Activated naive CD4-positive, alpha-beta T cell treated with anti-CD3 and anti-CD28 coated beads, Interleukin-2, amount 10 ng/mL, durations not matched to agents 7 days and 5 days (primary cell): ENCODE results near the gene ASMTL.
"Not testable (repeated sequence)": the region's sequence is repeated elsewhere in the genome, so short reads cannot be mapped to it uniquely, and the experiment has no call there.

Experiments
- CTCF ChIA-PET: fragments of 350-600 bp; sonication (Branson Sonifier 250); formaldehyde crosslinking; loops from one replicate; lab custom pipeline; 2021; ENCODE audit warnings: antibody characterized with exemption; lab: Charles Lee
- DNase-seq: peaks from one replicate; pipeline ENCODE4 v3.0.0-alpha.2; 2020
- H3K27ac Mint-ChIP-seq: one replicate; pipeline ENCODE4 v1.8.0; 2021; ENCODE audit warnings: mild to moderate bottlenecking, moderate library complexity, mixed read lengths
- H3K27me3 Mint-ChIP-seq: one replicate; pipeline ENCODE4 v1.8.0; 2021; ENCODE audit warnings: mild to moderate bottlenecking, mixed read lengths
- H3K36me3 Mint-ChIP-seq: one replicate; pipeline ENCODE4 v1.8.0; 2021; ENCODE audit warnings: mixed read lengths
- H3K4me1 Mint-ChIP-seq: one replicate; pipeline ENCODE4 v1.8.0; 2021; ENCODE audit warnings: mixed read lengths
- H3K4me3 Mint-ChIP-seq: one replicate; pipeline ENCODE4 v1.8.0; 2021; ENCODE audit warnings: mild to moderate bottlenecking, moderate library complexity, mixed read lengths
- H3K9me3 Mint-ChIP-seq: one replicate; pipeline ENCODE4 v1.8.0; 2021; ENCODE audit warnings: mixed read lengths

ASMTL gene

DNA sequence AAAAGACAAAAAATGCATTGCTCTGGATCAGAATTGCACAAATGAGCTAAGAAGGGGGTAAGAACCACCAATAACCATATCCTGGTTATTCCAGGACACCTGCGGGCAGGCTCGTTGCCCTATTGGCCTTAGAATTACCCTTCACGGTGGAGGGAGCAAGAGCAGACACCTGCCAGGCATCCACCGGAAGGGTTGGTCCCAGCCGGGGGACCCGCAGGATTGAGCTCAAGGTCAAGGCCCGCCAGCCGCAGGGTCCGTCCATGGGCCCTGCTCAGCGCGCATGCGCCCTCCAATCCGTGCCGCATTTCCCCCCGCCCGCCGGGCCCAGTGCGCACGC lies 61.4 kb downstream of the ASMTL start:
- CTCF ChIA-PET = no interaction called here
- peak; percentile 92 for DNase-seq
- H3K27ac Mint-ChIP-seq = peak overlapping the region; percentile 97
- H3K36me3 Mint-ChIP-seq = peaks cover 54% of the 10 kb centered on the region
- no peaks in the 10 kb centered on the region for H3K9me3 Mint-ChIP-seq
- H3K4me1 Mint-ChIP-seq = peaks cover 64% of the 10 kb centered on the region
- peak overlapping the region; percentile 90 for H3K4me3 Mint-ChIP-seq
- no peaks in the 10 kb centered on the region for H3K27me3 Mint-ChIP-seq

DNA sequence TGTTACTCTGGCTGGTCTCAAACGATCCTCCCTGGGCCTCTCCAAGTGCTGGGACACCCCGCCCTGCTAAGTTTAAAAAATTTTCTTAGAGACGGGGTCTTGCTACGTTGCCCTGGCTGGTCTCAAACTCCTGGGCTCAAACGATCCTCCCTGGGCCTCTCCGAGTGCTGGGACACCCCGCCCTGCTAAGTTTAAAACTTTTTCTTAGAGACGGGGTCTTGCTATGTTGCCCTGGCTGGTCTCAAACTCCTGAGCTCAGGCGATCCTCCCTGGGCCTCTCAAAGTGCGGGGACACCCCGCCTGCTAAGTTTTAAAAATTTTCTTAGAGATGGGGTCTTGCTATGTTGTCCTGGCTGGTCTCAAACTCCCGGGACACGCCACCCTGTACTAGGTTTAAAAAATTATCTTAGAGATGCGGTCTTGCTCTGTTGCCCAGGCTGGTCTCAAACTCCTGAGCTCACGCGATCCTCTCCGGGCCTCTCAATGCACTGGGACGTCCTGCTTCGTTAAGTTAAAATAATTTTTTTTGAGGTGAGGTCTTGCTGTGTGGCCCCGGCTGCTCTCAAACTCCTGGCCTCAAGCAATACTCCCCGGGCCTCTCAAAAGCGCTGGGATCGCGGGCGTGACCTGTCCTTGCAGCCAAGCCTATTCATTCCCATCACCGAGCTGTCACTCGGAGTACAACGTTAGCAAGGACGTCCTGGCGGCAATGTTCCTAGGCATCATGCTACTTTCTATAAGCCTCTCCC lies 61.9 kb downstream of the ASMTL start:
- Mint-ChIP-seq H3K27ac (peak overlapping the region; percentile 97), H3K9me3 (no peaks in the 10 kb centered on the region), H3K4me1 (peaks cover 61% of the 10 kb centered on the region), H3K36me3 (peaks cover 51% of the 10 kb centered on the region), H3K4me3 (peak overlapping the region; percentile 90), H3K27me3 (no peaks in the 10 kb centered on the region)
- CTCF ChIA-PET = no interaction called here
- DNase-seq = peak; percentile 21

DNA sequence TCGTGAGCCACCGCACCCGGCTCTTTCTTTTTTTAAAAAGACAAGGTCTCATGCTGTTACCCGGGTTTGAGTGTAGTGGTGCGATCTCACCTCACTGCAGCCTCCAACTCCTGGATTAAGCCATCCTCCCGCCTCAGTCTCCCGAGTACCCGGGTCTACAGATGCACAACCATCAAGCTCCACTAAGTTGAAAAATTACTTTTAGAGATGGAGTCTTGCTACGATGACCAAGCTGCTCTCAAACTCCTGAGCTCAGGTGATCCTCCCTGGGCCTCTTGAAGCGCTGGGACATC lies 62.8 kb downstream of the ASMTL start:
- H3K27ac Mint-ChIP-seq = no peak overlapping the region
- peak overlapping the region; percentile 53 for H3K4me3 Mint-ChIP-seq
- H3K36me3 Mint-ChIP-seq = peaks cover 51% of the 10 kb centered on the region
- CTCF ChIA-PET = no interaction called here
- no peaks in the 10 kb centered on the region for H3K27me3 Mint-ChIP-seq
- peaks cover 54% of the 10 kb centered on the region for H3K4me1 Mint-ChIP-seq
- DNase-seq = no peak
- H3K9me3 Mint-ChIP-seq = no peaks in the 10 kb centered on the region

DNA sequence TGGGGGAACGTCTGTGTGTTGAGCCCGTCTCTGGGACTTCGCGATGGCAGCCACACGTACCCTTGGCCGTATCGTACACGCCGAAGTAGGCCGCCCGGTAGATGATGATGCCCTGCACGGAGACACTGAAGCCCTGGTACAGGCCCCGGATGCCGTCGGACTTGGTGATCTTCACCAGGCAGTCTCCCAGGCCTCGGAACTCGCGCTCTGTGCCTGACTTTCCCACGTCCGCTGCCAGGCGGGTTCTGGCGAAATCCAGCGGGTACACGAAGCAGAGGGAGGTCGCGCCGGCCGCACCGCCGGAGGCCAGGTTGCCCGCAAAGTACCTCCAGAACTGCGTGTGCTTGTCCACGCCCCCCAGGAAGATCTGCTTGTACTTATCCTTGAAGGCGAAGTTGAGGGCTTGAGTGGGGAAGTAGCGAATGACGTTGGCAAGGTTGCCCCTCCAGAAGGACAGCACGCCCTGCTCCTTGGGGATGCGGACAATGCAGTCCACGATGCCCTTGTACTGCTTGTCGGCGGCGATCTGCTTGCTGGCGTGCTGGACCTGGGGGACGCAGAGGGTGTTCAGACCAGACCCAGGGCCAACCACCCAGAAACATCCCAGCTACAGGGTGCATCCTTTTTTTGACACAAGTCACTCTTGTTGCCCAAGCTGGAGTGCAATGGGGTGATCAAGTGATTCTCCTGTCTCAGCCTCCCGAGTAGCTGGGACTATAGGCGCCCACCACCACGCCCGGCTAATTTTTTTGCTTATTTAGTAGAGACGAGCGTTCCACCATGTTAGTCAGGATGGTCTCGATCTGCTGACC lies 63.3 kb downstream of the ASMTL start:
- DNase-seq = peak; percentile 19
- CTCF ChIA-PET = no interaction called here
- Mint-ChIP-seq H3K4me3 (peak overlapping the region; percentile 21), H3K36me3 (peaks cover 52% of the 10 kb centered on the region), H3K4me1 (peaks cover 49% of the 10 kb centered on the region), H3K27me3 (no peaks in the 10 kb centered on the region), H3K27ac (no peak overlapping the region), H3K9me3 (no peaks in the 10 kb centered on the region)

DNA sequence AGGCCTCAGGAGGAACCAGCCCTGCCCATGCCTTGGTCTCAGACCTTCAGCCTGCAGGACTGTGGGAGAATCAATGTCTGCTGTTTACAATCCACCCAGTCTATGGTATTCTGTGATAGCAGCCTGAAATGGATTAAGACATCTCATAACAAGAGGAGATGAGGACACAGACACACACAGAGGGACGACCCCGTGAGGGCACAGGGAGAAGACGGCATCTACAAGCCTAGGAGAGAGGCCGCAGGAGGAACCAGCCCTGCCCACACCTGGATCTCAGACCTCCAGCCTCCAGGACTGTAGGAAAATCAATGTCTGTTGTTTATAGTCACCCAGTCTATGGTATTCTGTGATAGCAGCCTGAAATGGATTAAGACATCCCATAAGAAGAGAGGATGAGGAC lies 64.1 kb downstream of the ASMTL start:
- Mint-ChIP-seq H3K4me1 (peaks cover 43% of the 10 kb centered on the region), H3K36me3 (peaks cover 52% of the 10 kb centered on the region), H3K27me3 (no peaks in the 10 kb centered on the region), H3K27ac (no peak overlapping the region), H3K4me3 (peak overlapping the region; percentile 21), H3K9me3 (no peaks in the 10 kb centered on the region)
- DNase-seq = no peak
- CTCF ChIA-PET = no interaction called here

DNA sequence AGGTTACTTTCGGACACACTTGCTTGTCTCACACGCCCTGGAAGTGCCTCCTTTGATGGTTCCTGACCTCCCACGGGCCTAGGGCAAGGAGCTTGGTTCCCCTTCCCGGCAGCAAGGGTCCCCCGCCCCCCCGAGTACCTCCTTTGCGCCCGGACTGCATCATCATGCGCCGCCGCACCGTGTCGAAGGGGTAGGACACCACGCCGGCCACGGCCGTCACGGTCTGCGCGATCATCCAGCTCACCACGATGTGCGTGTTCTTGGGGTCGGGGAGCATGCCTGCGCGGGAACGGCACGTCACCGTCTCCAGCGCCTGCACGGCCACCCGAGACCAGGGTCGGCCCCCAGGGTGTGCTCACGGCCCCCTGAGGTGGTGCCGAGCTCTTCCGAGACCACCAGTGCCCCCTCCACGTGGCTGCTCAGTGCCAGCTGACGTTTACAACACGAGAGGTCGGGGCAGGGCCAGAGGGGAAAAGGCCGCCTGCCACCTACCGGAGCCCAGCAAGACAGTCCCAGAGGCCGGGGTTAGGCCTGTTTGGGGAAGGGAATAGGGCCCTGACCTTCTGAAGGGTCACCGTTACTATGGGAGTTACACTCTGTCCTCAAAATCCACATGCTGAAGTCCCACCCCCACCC lies 65.5 kb downstream of the ASMTL start:
- Mint-ChIP-seq H3K9me3 (no peaks in the 10 kb centered on the region), H3K36me3 (peaks cover 53% of the 10 kb centered on the region), H3K27ac (no peak overlapping the region), H3K4me1 (peaks cover 35% of the 10 kb centered on the region), H3K4me3 (no peak overlapping the region), H3K27me3 (no peaks in the 10 kb centered on the region)
- CTCF ChIA-PET = no interaction called here
- DNase-seq = no peak

DNA sequence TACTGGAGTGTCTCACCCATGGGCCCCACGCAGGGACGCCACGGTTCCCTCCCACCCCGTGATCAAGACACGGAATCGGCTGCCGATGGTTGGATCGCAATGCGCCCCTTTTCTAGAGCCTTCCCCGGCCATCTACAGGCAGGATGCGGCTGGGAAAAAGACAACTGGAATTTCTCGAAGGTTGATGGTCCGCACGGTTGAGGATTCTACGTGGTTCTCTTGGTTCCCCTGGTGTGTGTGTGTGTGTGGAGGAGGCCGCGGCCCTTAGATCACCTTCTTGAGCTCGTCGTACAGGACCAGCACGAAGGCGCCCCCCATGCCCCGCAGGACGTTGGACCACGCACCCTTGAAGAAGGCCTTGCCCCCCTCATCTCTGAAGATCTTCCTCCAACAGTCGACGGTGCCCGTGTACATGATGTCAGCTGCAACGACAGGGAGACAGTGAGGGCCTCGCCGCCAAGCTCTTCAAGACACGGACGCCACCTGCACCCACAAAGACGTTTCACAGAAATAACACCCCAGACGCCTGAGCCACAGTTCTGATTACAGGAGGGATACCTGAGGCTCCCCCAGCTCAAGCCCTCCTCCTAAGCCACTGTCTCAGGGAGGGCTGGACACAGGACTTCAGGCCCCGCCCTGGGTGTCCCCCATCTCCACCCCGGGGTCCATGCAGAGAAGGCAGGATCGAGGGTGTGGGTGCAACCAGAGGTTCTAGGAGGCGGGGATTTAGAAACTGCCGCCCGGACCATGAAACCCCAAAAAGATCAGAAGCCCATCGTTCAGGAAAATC lies 66.2 kb downstream of the ASMTL start:
- Mint-ChIP-seq H3K9me3 (no peaks in the 10 kb centered on the region), H3K4me1 (peaks cover 35% of the 10 kb centered on the region), H3K27me3 (no peaks in the 10 kb centered on the region), H3K4me3 (no peak overlapping the region), H3K36me3 (peaks cover 56% of the 10 kb centered on the region), H3K27ac (no peak overlapping the region)
- CTCF ChIA-PET = no interaction called here
- DNase-seq = peak; percentile 20

DNA sequence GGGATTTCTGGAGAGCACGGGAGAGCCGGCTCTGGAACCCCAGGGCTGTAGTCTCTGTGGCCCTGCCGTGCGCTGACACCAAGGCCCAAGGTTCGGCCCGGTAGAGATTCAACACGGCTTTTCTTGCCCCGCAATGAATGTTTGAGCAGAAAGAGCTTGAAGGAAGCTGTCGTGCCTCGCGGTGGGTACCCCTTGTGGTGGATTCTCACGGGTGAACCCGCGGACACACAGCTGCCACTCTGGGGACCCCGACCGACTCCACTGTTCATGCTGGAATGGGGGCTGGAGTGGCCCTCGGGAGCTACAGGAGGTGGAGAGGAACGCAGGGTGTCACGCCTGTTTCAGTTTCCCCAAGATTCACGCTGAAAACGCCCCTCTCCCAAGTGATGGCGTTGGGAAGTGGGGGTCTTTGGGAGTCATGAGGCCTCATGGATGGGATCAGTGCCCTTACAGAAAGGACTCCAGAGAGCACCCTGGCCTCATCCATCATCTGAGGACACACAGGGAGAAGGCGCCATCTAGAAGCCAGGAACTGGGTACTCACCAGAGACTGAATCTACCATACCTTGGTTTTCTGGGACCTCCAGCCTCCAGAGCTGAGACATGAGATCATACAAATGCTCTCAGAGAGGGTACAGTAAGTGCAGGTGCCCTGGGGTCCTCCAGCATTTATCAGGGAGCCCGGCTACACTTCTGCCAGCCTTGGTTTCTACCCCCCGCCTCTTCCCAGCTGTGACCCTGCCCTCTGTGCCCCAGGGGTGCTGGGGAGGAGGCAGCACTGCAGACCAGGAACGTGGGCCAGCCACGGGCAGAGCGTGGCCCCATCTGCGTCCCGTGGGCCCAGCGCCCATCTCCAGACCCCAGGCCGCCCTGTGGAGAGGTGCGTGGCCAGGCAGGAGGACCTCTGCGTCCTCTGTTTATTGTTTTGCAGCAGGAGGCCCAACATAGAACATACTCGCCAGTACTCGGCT lies 67.2 kb downstream of the ASMTL start:
- Mint-ChIP-seq H3K36me3 (peaks cover 50% of the 10 kb centered on the region), H3K4me1 (peaks cover 28% of the 10 kb centered on the region), H3K27ac (no peak overlapping the region), H3K4me3 (no peak overlapping the region), H3K9me3 (no peaks in the 10 kb centered on the region), H3K27me3 (no peaks in the 10 kb centered on the region)
- DNase-seq = no peak
- CTCF ChIA-PET = no interaction called here

DNA sequence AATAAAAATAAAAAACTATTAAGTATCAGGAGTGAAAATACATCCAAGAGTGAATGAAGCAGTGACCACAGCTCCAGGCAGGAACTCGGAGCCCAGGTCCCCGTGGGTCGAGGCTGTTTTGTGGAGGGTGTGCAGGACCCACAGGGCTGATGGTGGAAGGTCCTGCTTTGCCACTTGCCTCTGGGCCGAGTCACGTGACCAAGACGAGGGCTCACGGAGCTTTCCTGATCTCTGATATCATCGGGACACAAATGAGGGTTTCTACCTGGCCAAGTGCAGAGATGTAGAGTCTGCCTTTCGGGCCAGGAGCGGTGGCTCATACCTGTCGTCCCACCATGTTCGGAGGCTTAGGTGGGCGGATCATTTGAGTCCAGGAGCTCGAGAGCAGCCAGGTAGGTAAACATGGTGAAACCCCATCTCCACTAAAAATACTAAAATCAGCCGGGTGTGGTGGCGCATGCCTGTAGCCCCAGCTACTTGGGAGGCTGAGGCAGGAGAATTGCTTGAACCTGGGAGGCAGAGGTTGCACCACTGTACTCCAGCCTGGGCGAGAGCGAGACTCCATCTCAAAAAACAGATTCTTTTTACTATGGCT lies 68.0 kb downstream of the ASMTL start:
- peaks cover 28% of the 10 kb centered on the region for H3K4me1 Mint-ChIP-seq
- no peak overlapping the region for H3K4me3 Mint-ChIP-seq
- H3K9me3 Mint-ChIP-seq = no peaks in the 10 kb centered on the region
- CTCF ChIA-PET = no interaction called here
- H3K27ac Mint-ChIP-seq = no peak overlapping the region
- H3K27me3 Mint-ChIP-seq = no peaks in the 10 kb centered on the region
- H3K36me3 Mint-ChIP-seq = peaks cover 52% of the 10 kb centered on the region
- DNase-seq = peak; percentile 20

DNA sequence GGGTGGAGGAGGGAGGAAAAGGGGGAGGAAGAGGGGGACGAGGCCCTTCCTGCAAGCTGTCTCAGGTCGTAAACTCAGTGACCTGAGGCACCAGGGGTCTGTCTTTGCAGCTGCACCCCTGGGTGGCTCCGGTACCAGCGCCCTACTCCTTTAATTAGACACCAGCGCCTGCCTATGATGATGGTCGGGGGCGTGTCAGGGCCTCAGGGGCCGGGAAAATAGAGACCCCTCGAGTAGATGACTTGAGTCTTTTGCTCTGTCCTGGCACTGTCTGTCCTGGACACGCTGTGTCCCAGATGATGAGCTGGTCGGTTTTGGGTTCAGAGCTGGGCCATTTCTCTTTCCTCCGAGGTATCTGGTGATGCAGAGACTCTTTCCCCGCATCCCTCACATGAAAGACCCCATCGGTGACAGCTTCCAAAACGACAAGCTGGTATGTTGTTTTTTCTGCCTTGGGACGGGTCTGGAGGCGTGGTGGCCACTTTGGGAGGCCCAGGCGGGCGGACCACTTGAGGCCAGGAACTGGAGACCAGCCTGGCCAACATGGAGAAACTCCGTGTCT lies 72.0 kb downstream of the ASMTL start:
- Mint-ChIP-seq H3K4me1 (peaks cover 3% of the 10 kb centered on the region), H3K4me3 (no peak overlapping the region), H3K9me3 (no peaks in the 10 kb centered on the region), H3K27me3 (no peaks in the 10 kb centered on the region), H3K36me3 (peaks cover 18% of the 10 kb centered on the region), H3K27ac (no peak overlapping the region)
- DNase-seq = peak; percentile 20
- CTCF ChIA-PET = no interaction called here

DNA sequence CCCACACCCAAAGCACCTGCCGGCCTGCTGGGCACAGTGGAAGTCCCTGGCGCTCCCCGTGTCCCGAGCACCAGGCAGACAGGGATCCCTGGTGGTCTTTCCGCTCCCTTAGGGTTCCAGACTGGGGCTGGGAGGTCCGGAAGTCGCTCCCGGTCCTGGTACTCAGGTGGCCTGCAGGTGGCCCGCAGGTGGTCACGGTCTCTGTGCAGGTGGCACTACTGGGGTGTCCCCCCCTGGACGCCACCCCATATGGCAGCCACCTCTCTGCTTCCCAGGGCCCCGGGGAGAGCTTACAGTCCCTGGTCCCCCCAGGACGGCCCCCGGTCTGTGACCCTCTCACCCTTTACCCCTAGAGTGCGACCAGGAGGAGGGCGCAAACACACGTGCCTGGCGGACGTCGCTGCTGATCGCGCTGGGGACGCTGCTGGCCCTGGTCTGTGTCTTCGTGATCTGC lies 74.4 kb downstream of the ASMTL start:
- Mint-ChIP-seq H3K36me3 (peaks cover 8% of the 10 kb centered on the region), H3K27me3 (no peaks in the 10 kb centered on the region), H3K4me3 (no peak overlapping the region), H3K4me1 (peaks cover 3% of the 10 kb centered on the region), H3K27ac (peak overlapping the region; percentile 14), H3K9me3 (no peaks in the 10 kb centered on the region)
- CTCF ChIA-PET = no interaction called here
- DNase-seq = no peak

DNA sequence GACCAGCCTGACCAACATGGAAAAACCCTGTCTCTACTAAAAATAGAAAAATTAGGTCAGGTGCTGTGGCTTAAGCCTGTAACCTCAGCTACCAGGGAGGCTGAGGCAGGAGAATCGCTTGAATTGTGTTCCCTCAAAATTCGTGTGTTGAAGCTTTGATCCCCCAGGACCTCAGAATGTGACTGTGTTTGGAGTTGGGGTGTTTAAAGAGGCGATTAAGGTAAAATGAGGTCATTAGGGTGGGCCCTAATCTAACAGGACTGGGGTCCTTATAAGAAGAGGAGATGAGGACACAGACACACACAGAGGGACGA lies 84.4 kb downstream of the ASMTL start:
- H3K27ac Mint-ChIP-seq = no peak overlapping the region
- peaks cover 8% of the 10 kb centered on the region for H3K36me3 Mint-ChIP-seq
- H3K4me1 Mint-ChIP-seq = no peaks in the 10 kb centered on the region
- no peaks in the 10 kb centered on the region for H3K27me3 Mint-ChIP-seq
- CTCF ChIA-PET = no interaction called here
- H3K9me3 Mint-ChIP-seq = no peaks in the 10 kb centered on the region
- DNase-seq = no peak
- no peak overlapping the region for H3K4me3 Mint-ChIP-seq

DNA sequence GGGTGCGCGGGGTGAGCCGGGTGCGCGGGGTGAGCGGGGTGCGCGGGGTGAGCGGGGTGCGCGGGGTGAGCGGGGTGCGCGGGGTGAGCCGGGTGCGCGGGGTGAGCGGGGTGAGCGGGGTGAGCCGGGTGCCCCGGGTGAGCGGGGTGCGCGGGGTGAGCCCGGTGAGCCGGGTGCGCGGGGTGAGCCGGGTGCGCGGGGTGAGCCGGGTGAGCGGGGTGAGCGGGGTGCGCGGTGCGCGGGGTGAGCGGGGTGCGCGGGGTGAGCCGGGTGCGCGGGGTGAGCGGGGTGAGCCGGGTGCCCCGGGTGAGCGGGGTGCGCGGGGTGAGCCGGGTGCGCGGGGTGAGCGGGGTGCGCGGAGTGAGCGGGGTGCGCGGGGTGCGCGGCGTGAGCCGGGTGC lies 86.3 kb downstream of the ASMTL start:
- H3K27me3 Mint-ChIP-seq, H3K27ac Mint-ChIP-seq, H3K4me3 Mint-ChIP-seq, CTCF ChIA-PET, H3K4me1 Mint-ChIP-seq, H3K9me3 Mint-ChIP-seq, DNase-seq: not testable (repeated sequence)
- H3K36me3 Mint-ChIP-seq = peaks cover 14% of the 10 kb centered on the region
